Effector memory CD8-positive, alpha-beta T cell (primary cell): ENCODE data around the gene DCAF8L2.
"Not testable (repeated sequence)": the region's sequence is repeated elsewhere in the genome, so short reads cannot be mapped to it uniquely, and the experiment has no call there.

Experiments
- ATAC-seq: fragments of 150-1000 bp; cut with Tn5 transposase; replicated peaks from 2 replicates; pipeline ENCODE4 v1.10.0; 2021; ENCODE audit warnings: mild to moderate bottlenecking, moderate library complexity
- DNase-seq, 3 experiments: peaks; one replicate each; pipeline ENCODE4 v3.0.0; 2021
- H3K27ac Mint-ChIP-seq, 2 donors: one replicate each; pipeline ENCODE4 v1.8.0; 2022; ENCODE audit warnings: mild to moderate bottlenecking in 2 of 2, mixed read lengths in 2 of 2, moderate library complexity in 2 of 2
- H3K27me3 Mint-ChIP-seq, 2 donors: one replicate each; pipeline ENCODE4 v1.8.0; 2022; ENCODE audit warnings: mixed read lengths in 2 of 2
- H3K36me3 Mint-ChIP-seq: one replicate; pipeline ENCODE4 v1.8.0; 2022; ENCODE audit warnings: mild to moderate bottlenecking, moderate library complexity, mixed read lengths; ENCODE audit not compliant: insufficient read depth
- H3K4me1 Mint-ChIP-seq, 2 donors: one replicate each; pipeline ENCODE4 v1.8.0; 2022; ENCODE audit warnings: low read depth in 2 of 2, mixed read lengths in 2 of 2
- H3K4me3 Mint-ChIP-seq, 2 donors: one replicate each; pipeline ENCODE4 v1.8.0; 2022; ENCODE audit warnings: mild to moderate bottlenecking in 2 of 2, mixed read lengths in 2 of 2, moderate library complexity in 2 of 2
- H3K9me3 Mint-ChIP-seq, 2 donors: one replicate each; pipeline ENCODE4 v1.8.0; 2022; ENCODE audit warnings: mixed read lengths in 2 of 2

Gene DCAF8L2

DNA sequence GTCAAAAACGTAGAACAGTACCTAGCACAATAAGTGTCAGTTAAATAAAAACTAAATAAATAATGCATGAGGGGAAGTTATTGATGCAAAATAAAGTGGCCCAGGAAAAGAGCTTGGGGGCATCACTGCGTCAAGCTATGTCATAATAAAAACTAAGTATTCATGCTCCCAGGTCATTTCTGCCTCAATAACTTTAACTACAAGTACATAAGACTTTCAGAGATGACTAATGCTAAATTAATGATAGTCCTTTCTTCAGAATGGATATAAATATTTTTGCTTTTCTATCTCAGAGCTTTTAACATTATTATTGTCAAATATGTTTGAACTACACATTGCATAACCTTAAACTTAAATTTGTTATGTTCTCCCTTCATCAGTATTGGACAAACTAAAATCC lies 125.5 kb downstream of the DCAF8L2 start:
- ATAC-seq (no peak), DNase-seq (no peak)
- H3K9me3 Mint-ChIP-seq, result peaks cover 0 to 9% of the 10 kb centered on the region in 2 donors
- no peaks in the 10 kb centered on the region for H3K36me3 Mint-ChIP-seq
- no peaks in the 10 kb centered on the region for H3K27me3 Mint-ChIP-seq
- no peak overlapping the region for H3K27ac Mint-ChIP-seq
- H3K4me1 Mint-ChIP-seq, result no peaks in the 10 kb centered on the region
- no peak overlapping the region for H3K4me3 Mint-ChIP-seq

DNA sequence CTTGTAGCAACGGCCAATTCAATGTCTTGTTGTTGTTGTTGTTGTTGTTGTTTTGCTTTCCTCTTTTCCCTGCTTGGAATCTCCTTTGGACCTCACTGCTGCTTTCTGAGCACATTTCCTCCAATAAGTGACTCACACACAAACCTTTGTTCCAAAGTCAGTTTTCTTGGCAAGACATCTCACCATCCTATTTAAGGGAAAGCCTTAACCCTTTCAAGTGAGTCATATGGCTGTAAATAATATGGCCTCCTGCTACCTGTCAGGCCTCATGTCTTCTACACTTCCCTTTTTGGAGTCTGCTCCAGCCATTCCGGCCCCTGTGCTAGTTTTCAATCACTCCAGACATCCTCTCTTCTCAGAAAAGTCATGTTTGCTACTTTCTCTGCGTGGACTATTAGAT lies 138.1 kb downstream of the DCAF8L2 start:
- Mint-ChIP-seq H3K9me3 (peaks cover 0 to 1% of the 10 kb centered on the region in 2 donors), H3K27me3 (no peaks in the 10 kb centered on the region), H3K36me3 (no peaks in the 10 kb centered on the region), H3K4me1 (no peaks in the 10 kb centered on the region), H3K4me3 (no peak overlapping the region), H3K27ac (no peak overlapping the region)
- no peak for ATAC-seq
- DNase-seq, result no peak

DNA sequence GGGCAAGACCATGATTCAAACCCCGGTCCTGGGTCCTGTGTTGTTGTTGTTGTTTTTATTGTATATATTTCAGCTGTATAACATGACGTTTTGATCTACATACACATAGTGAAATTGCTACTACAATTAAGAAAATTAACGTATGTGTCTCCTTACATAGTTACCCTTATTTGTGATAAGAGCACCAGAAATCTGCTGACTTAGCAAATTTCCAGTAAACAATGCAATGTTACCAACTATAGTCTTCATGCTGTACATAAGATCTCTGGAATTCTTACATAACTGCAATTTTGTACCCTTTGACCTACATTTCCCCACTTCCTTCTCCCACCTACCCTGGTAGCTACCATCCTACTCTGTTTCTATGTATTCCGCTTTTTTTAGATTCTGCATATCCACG lies 141.8 kb downstream of the DCAF8L2 start:
- H3K9me3 Mint-ChIP-seq, result peaks cover 0 to 1% of the 10 kb centered on the region in 2 donors
- no peak for DNase-seq
- ATAC-seq, result no peak
- H3K36me3 Mint-ChIP-seq, result no peaks in the 10 kb centered on the region
- no peak overlapping the region for H3K27ac Mint-ChIP-seq
- no peaks in the 10 kb centered on the region for H3K27me3 Mint-ChIP-seq
- H3K4me3 Mint-ChIP-seq, result no peak overlapping the region
- no peaks in the 10 kb centered on the region for H3K4me1 Mint-ChIP-seq

DNA sequence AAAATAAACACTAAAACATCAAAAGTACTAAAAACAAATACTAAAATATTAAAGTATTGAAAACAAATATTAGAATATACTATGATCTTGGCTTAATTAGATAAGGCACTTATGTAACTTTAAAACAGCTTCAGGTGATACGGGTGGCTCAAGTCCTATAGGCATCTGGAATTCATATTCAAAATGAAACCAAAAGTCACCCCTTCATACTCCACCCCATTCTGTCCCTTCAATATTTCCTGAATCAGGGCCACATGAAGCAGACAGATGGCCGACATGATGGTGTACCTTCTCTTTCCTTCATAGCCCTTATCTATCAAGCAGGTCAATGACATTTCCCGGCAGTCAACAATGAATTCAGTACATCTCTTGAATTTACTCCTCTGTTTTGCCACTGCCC lies 145.8 kb downstream of the DCAF8L2 start:
- H3K36me3 Mint-ChIP-seq, result no peaks in the 10 kb centered on the region
- ATAC-seq, result no peak
- H3K4me1 Mint-ChIP-seq, result no peaks in the 10 kb centered on the region
- no peak for DNase-seq
- no peak overlapping the region for H3K27ac Mint-ChIP-seq
- H3K27me3 Mint-ChIP-seq, result no peaks in the 10 kb centered on the region
- H3K9me3 Mint-ChIP-seq, result peaks cover 1 to 10% of the 10 kb centered on the region in 2 donors
- H3K4me3 Mint-ChIP-seq, result no peak overlapping the region

DNA sequence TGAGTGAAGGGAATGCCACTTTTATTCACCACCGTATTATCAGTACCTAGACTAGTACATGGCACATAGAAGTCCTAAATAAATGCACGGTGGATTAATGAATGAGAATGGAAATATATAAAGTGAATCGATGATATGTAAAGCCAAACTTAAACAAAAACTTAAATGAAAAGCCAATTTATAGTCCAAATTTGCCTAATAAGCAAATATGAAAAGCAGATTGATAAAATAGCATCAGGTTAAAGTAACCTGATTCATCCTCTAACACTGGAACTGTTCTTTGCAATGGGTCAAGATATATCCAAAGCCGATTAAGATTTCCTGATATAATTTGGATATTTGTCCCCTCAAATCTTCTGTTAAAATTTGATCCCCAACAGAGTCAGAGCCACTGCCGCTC lies 150.8 kb downstream of the DCAF8L2 start:
- DNase-seq, result no peak
- Mint-ChIP-seq H3K36me3 (no peaks in the 10 kb centered on the region), H3K9me3 (peaks cover 0 to 10% of the 10 kb centered on the region in 2 donors), H3K4me3 (no peak overlapping the region), H3K27me3 (no peaks in the 10 kb centered on the region), H3K27ac (no peak overlapping the region), H3K4me1 (no peaks in the 10 kb centered on the region)
- ATAC-seq, result no peak

DNA sequence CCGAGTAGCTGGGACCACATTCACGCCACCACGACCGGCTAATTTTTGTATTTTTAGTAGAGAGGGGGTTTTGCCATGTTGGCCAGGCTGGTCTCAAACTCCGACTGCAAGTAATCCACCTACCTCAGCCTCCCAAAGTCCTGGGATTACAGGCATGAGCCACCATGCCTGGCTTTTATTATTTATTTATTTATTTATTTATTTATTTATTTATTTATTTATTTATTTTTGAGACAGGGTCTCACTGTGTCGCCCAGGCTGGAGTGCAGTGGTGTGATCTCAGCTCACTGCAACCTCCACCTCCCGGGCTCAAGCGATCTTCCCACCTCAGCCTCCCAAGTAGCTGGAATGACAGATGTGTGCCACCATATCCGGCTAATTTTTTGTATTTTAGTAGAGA lies 153.4 kb downstream of the DCAF8L2 start:
- H3K36me3 Mint-ChIP-seq, H3K4me3 Mint-ChIP-seq, DNase-seq, H3K27me3 Mint-ChIP-seq, ATAC-seq, H3K4me1 Mint-ChIP-seq, H3K27ac Mint-ChIP-seq: not testable (repeated sequence)
- peaks cover 0 to 14% of the 10 kb centered on the region in 2 donors for H3K9me3 Mint-ChIP-seq

DNA sequence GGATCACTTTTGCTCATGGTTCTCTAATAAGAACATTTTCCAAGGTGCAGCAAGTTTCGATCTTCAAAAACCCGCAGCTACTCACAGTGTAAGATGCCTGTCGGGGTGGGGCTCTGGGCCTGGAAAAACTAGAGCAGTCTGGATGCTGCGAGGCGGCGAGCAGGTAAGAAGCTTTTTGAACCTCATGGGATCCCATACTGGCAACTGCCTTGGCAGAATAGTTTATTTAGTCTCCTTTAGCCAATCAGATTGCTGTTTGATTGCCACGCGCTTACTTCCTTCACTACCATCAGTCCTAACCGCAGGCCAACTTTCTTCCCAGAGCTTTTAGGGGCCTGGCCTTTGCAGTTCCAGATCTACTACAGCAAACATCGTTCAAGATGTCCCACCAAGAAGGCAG lies 156.4 kb downstream of the DCAF8L2 start:
- no peaks in the 10 kb centered on the region for H3K27me3 Mint-ChIP-seq
- no peak overlapping the region for H3K27ac Mint-ChIP-seq
- ATAC-seq (no peak), DNase-seq (no peak)
- peaks cover 3 to 5% of the 10 kb centered on the region in 2 donors for H3K9me3 Mint-ChIP-seq
- no peaks in the 10 kb centered on the region for H3K4me1 Mint-ChIP-seq
- no peak overlapping the region for H3K4me3 Mint-ChIP-seq
- H3K36me3 Mint-ChIP-seq, result no peaks in the 10 kb centered on the region

DNA sequence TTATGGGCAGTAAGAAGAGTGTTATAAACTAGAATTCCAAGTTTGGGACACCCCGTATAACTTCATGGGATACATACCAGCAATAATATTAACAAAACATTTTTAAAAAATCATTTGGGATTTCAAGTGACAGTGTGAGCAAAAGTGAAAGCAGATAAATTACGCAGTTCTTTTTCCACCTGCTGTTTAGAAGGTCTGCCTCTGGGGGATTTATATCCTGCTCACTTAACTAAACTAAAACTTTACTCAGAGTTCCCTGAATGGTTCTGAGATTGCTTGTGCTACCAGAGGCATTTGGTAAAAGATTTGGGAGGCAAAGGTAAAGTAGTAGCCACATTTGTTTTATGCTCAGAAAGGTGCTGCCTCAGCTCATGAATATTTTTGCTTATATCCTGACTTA lies 160.2 kb downstream of the DCAF8L2 start:
- DNase-seq, ATAC-seq, H3K36me3 Mint-ChIP-seq, H3K9me3 Mint-ChIP-seq, H3K27me3 Mint-ChIP-seq, H3K27ac Mint-ChIP-seq, H3K4me3 Mint-ChIP-seq, H3K4me1 Mint-ChIP-seq: not testable (repeated sequence)

DNA sequence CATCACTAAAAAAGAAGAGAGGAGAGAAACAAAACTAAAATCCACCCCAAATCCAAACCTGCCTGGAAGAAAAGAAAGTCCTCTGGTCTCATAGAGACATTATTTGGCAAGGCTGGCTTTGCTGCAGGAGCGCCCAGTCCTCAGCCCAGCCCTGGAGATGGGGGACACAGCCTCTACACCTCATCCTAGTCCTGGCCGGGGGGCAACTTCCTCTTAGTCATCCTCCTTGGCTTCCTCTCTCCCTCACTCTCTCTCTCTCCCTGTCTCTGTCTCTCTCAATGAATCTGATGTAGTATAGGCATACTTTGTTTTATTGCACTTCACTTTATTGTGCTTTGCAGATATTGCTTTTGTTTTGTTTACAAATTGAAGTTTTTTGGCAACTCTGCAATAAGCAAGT lies 161.8 kb downstream of the DCAF8L2 start:
- H3K27ac Mint-ChIP-seq, result no peak overlapping the region
- H3K27me3 Mint-ChIP-seq, result no peaks in the 10 kb centered on the region
- no peaks in the 10 kb centered on the region for H3K36me3 Mint-ChIP-seq
- ATAC-seq (no peak), DNase-seq (no peak)
- peaks cover 3 to 15% of the 10 kb centered on the region in 2 donors for H3K9me3 Mint-ChIP-seq
- H3K4me1 Mint-ChIP-seq, result no peaks in the 10 kb centered on the region
- H3K4me3 Mint-ChIP-seq, result no peak overlapping the region

DNA sequence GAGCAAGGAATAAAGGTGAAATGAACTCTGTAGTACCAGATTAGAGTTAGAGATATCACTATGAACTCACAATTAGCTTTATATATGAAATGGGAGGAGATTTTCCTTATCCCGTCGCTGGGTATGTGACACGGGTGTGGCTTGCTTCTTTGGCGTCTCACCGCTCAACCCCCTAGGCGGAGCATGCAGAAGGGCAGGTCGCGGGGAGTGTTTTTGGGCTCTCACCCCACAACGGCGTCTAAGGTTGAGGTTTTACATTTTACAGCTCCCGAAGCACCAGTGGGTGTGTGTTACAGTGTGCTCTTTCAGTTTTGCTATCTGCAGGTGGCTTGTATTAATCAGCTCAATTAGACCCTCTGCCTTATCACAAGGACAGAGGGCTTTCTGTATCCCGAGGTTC lies 175.6 kb downstream of the DCAF8L2 start:
- H3K27me3 Mint-ChIP-seq, result no peaks in the 10 kb centered on the region
- no peaks in the 10 kb centered on the region for H3K4me1 Mint-ChIP-seq
- H3K4me3 Mint-ChIP-seq, result no peak overlapping the region
- H3K9me3 Mint-ChIP-seq, result peaks cover 0 to 1% of the 10 kb centered on the region in 2 donors
- DNase-seq (no peak), ATAC-seq (no peak)
- H3K27ac Mint-ChIP-seq, result no peak overlapping the region
- H3K36me3 Mint-ChIP-seq, result no peaks in the 10 kb centered on the region

DNA sequence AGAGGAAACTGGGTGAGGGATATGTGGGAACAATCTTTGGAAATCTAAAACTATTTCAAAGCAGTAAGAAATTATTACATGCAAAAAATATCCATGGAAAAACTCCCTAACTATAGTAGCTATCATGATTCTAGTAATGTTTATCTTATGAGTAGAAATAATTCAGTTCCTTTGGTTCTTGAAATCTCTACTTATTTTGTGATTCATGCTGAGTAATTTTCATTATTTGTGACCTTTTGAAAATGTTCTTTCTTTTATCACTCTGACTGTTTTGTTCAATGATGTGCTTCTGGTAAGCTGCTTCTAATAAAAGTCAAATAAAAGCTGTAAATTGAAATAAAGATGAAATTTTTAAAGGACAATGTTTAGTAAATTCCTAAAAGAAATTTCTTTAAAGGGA lies 177.2 kb downstream of the DCAF8L2 start:
- ATAC-seq, result no peak
- Mint-ChIP-seq H3K9me3 (peaks cover 0 to 1% of the 10 kb centered on the region in 2 donors), H3K4me1 (no peaks in the 10 kb centered on the region), H3K27me3 (no peaks in the 10 kb centered on the region), H3K4me3 (no peak overlapping the region), H3K27ac (no peak overlapping the region), H3K36me3 (no peaks in the 10 kb centered on the region)
- no peak for DNase-seq

DNA sequence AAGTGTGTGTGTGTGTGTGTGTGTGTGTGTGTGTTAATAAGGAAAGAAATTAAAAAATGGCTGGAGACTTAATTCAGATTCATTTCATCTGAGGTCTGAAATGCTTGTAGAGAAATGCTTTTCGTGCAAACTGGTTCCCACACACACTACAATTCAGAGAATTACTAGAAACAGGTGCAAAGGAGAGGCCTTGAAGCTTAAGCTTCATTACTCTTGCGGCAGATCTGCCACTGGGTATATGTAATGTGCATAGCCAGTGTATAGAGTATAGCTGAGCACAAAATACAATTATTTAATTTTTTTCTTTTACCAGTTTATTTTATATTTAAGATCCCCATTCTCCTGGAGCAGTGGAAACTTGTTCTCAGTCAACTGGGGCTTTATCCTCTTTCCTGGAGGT lies 185.8 kb downstream of the DCAF8L2 start:
- Mint-ChIP-seq H3K4me3 (no peak overlapping the region), H3K27me3 (no peaks in the 10 kb centered on the region), H3K9me3 (no peaks in the 10 kb centered on the region), H3K27ac (no peak overlapping the region), H3K4me1 (no peaks in the 10 kb centered on the region), H3K36me3 (no peaks in the 10 kb centered on the region)
- ATAC-seq (no peak), DNase-seq (no peak)

DNA sequence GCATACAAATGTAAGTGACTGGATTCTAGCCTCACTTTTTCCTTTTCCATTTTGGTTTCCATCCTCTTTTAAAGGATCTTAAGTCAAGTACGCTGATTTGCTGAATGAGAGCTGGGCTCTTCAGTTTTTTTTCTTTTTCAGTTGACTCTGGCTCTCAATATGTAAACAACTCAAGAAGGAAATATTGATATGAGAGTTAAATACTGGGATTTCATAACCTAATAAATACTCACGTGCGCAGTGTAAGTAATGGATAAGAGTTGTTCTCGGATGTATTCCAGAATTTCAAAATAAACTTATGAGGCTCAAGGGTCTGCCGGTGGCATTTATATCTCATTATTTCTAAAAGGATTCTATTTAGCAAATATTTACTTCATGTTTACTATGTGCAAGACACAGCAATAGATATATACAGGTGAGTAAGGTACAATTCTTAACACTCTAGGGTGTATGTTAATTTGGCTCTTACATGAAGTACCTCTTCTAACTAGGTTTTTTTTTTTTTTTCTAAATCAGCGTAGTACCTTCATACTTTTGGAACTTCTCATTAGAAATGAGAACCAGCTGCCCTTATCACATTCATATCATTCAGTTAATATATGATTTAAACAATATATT lies 206.6 kb downstream of the DCAF8L2 start:
- no peak overlapping the region for H3K4me3 Mint-ChIP-seq
- DNase-seq, result no peak
- ATAC-seq, result no peak
- no peaks in the 10 kb centered on the region for H3K36me3 Mint-ChIP-seq
- H3K27ac Mint-ChIP-seq, result no peak overlapping the region
- H3K27me3 Mint-ChIP-seq, result no peaks in the 10 kb centered on the region
- H3K9me3 Mint-ChIP-seq, result no peaks in the 10 kb centered on the region
- H3K4me1 Mint-ChIP-seq, result no peaks in the 10 kb centered on the region

DNA sequence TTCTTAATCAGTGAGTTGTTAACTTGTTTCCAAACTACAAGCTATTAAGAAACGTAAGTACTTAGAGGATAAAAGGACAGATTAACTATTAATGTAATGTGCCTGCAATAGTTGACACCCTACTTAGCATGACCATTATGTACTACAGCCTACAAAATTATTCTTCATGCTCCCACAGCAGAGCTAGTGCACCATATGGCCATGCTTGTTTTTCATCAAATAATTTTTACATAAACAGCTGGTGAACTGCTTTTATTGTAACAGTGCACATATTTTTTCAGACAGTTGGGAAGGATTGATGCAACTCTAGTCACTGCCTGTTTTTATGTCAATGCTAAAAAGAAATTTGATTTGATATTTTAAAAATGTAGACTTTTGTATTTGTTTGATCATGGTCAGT lies 207.4 kb downstream of the DCAF8L2 start:
- Mint-ChIP-seq H3K4me1 (no peaks in the 10 kb centered on the region), H3K4me3 (no peak overlapping the region), H3K9me3 (no peaks in the 10 kb centered on the region), H3K27ac (no peak overlapping the region), H3K36me3 (no peaks in the 10 kb centered on the region), H3K27me3 (no peaks in the 10 kb centered on the region)
- DNase-seq (no peak), ATAC-seq (no peak)
